HEK293 (cell line): Measurements from ENCODE around the gene AHCTF1.
"Not testable (repeated sequence)": the region's sequence is repeated elsewhere in the genome, so short reads cannot be mapped to it uniquely, and the experiment has no call there.

Source experiments
- CTCF ChIA-PET: fragments of 350-600 bp; formaldehyde crosslinking; extraction: SDS; loops from one replicate; lab custom pipeline; 2021; ENCODE audit warnings: antibody characterized with exemption; lab: Yijun Ruan, JAX
- POLR2A ChIA-PET: fragments of 300-600 bp; formaldehyde crosslinking; extraction: SDS; loops from one replicate; lab custom pipeline; 2020; ENCODE audit warnings: antibody characterized with exemption, inconsistent platforms; lab: Yijun Ruan, JAX
- H3K27ac ChIP-seq: fragments of 200-500 bp; sonication (Bioruptor generic); 2 replicates; pipeline ENCODE4 v1.5.1; 2014; ENCODE audit warnings: low read depth, low read length, control low read depth, inconsistent platforms; ENCODE audit errors: extremely low read depth
- H3K36me3 ChIP-seq, 2 experiments: fragments of 200-500 bp in 1 of 2; sonication (Bioruptor generic) in 1 of 2; 1 replicate in 1 of 2; 2 replicates in 1 of 2; pipeline ENCODE4 v1.5.1; 2014 to 2017; ENCODE audit warnings: inconsistent platforms in 2 of 2, low read length in 2 of 2; ENCODE audit not compliant: control insufficient read depth in 2 of 2, insufficient read depth in 1 of 2
- H3K4me1 ChIP-seq: fragments of 200-500 bp; sonication (Bioruptor generic); 2 replicates; pipeline ENCODE4 v1.5.1; 2014; ENCODE audit warnings: mild to moderate bottlenecking, low read length, inconsistent platforms; ENCODE audit not compliant: control insufficient read depth, insufficient read depth
- H3K4me3 ChIP-seq: 2 replicates; pipeline ENCODE4 v1.5.1; 2011; ENCODE audit warnings: low read depth, mild to moderate bottlenecking, control low read depth, low read length, moderate library complexity
- H3K9me3 ChIP-seq: fragments of 200-500 bp; sonication (Bioruptor generic); 2 replicates; pipeline ENCODE4 v1.5.1; 2014; ENCODE audit warnings: low read depth, low read length, inconsistent platforms; ENCODE audit not compliant: control insufficient read depth, insufficient read depth
- HOXC10 ChIP-seq: sonication (generic); formaldehyde crosslinking; IDR thresholded peaks from 2 replicates; pipeline ENCODE4 v1.8.1; 2023; ENCODE audit warnings: mild to moderate bottlenecking, missing genetic modification reagents
- HOXD13 ChIP-seq: sonication (generic); formaldehyde crosslinking; IDR thresholded peaks from 2 replicates; pipeline ENCODE4 v1.8.0; 2022; ENCODE audit warnings: missing genetic modification reagents, borderline replicate concordance
- OSR2 ChIP-seq: fragments of 450-650 bp; formaldehyde crosslinking; IDR thresholded peaks from 2 replicates; pipeline ENCODE4 v1.5.1; 2016; ENCODE audit warnings: missing biosample characterization, missing genetic modification characterization
- OVOL3 ChIP-seq: fragments of 450-650 bp; formaldehyde crosslinking; IDR thresholded peaks from 2 replicates; pipeline ENCODE4 v1.5.1; 2016; ENCODE audit warnings: missing biosample characterization, missing genetic modification characterization
- ZBTB7A ChIP-seq: fragments of 450-650 bp; formaldehyde crosslinking; IDR thresholded peaks from 2 replicates; pipeline ENCODE4 v1.5.1; 2016; ENCODE audit warnings: low read depth, missing biosample characterization, missing genetic modification characterization
- ZFP3 ChIP-seq: fragments of 450-650 bp; formaldehyde crosslinking; IDR thresholded peaks from 2 replicates; pipeline ENCODE4 v1.5.1; 2016; ENCODE audit warnings: low read depth, missing biosample characterization, missing genetic modification characterization
- ZNF112 ChIP-seq: fragments of 450-650 bp; formaldehyde crosslinking; IDR thresholded peaks from 2 replicates; pipeline ENCODE4 v1.5.0; 2017; ENCODE audit warnings: missing biosample characterization, missing genetic modification characterization
- ZNF114 ChIP-seq: fragments of 450-650 bp; formaldehyde crosslinking; IDR thresholded peaks from 2 replicates; pipeline ENCODE4 v1.5.0; 2017; ENCODE audit warnings: missing biosample characterization, missing genetic modification characterization
- ZNF140 ChIP-seq: fragments of 450-650 bp; formaldehyde crosslinking; IDR thresholded peaks from 2 replicates; pipeline ENCODE4 v1.5.1; 2016; ENCODE audit warnings: missing biosample characterization, missing genetic modification characterization
- ZNF174 ChIP-seq: fragments of 450-650 bp; formaldehyde crosslinking; IDR thresholded peaks from 2 replicates; pipeline ENCODE4 v1.5.0; 2017; ENCODE audit warnings: missing biosample characterization, mild to moderate bottlenecking, missing genetic modification characterization
- ZNF19 ChIP-seq: fragments of 450-650 bp; formaldehyde crosslinking; IDR thresholded peaks from 2 replicates; pipeline ENCODE4; 2016; ENCODE audit warnings: missing biosample characterization, missing genetic modification characterization, low read depth
- ZNF2 ChIP-seq: fragments of 450-650 bp; formaldehyde crosslinking; IDR thresholded peaks from 2 replicates; pipeline ENCODE4 v1.5.1; 2016; ENCODE audit warnings: missing biosample characterization, missing genetic modification characterization
- ZNF366 ChIP-seq: fragments of 450-650 bp; formaldehyde crosslinking; conservative IDR thresholded peaks from 2 replicates; pipeline ENCODE4 v1.5.1; 2016; ENCODE audit warnings: missing biosample characterization, missing genetic modification characterization
- ZNF423 ChIP-seq: fragments of 450-650 bp; formaldehyde crosslinking; IDR thresholded peaks from 2 replicates; pipeline ENCODE4 v1.5.1; 2016; ENCODE audit warnings: missing biosample characterization, missing genetic modification characterization
- ZNF433 ChIP-seq: fragments of 450-650 bp; formaldehyde crosslinking; IDR thresholded peaks from 2 replicates; pipeline ENCODE4 v1.5.1; 2016; ENCODE audit warnings: missing biosample characterization, missing genetic modification characterization, low read depth
- ZNF544 ChIP-seq: fragments of 450-650 bp; formaldehyde crosslinking; IDR thresholded peaks from 2 replicates; pipeline ENCODE4 v1.5.0; 2017; ENCODE audit warnings: missing biosample characterization, missing genetic modification characterization
- ZNF549 ChIP-seq: fragments of 450-650 bp; IDR thresholded peaks from 2 replicates; pipeline ENCODE4 v1.5.1; 2018; ENCODE audit warnings: missing biosample characterization, missing genetic modification characterization, mild to moderate bottlenecking, inconsistent platforms, moderate library complexity
- ZNF621 ChIP-seq: fragments of 450-650 bp; formaldehyde crosslinking; IDR thresholded peaks from 2 replicates; pipeline ENCODE4 v1.5.1; 2017; ENCODE audit warnings: missing biosample characterization, missing genetic modification characterization
- ZNF777 ChIP-seq: fragments of 450-650 bp; formaldehyde crosslinking; IDR thresholded peaks from 2 replicates; pipeline ENCODE4 v1.5.1; 2017; ENCODE audit warnings: missing biosample characterization, missing genetic modification characterization, borderline replicate concordance
- ZNF830 ChIP-seq: fragments of 450-650 bp; IDR thresholded peaks from 2 replicates; pipeline ENCODE4 v1.5.0; 2018; ENCODE audit warnings: missing biosample characterization, missing genetic modification characterization, low read depth, mild to moderate bottlenecking, moderate library complexity
- ZSCAN23 ChIP-seq: fragments of 450-650 bp; formaldehyde crosslinking; IDR thresholded peaks from 2 replicates; pipeline ENCODE4 v1.5.1; 2016; ENCODE audit warnings: missing biosample characterization, missing genetic modification characterization
- TF ChIP-seq, protein P1 (sequence below): fragments of 450-650 bp; formaldehyde crosslinking; IDR thresholded peaks from 2 replicates; pipeline ENCODE4 v1.5.1; 2017; ENCODE audit warnings: missing biosample characterization, missing genetic modification characterization
- TF ChIP-seq, protein P2 (sequence below): fragments of 450-650 bp; formaldehyde crosslinking; IDR thresholded peaks from 2 replicates; pipeline ENCODE4 v1.5.1; 2017; ENCODE audit warnings: missing biosample characterization, missing genetic modification characterization

AHCTF1 gene

GRCh38 chr1:246888522-246888921, 43.2 kb downstream of the AHCTF1 start:
- no peaks in the 10 kb centered on the region for H3K9me3 ChIP-seq
- no peak overlapping the region for H3K4me3 ChIP-seq
- POLR2A ChIA-PET: no interaction called here
- H3K4me1 ChIP-seq: no peaks in the 10 kb centered on the region
- TF ChIP-seq ZNF777 (tag by site-specific recombination): no peak
- no peak for TF ChIP-seq OVOL3
- no peak for TF ChIP-seq ZNF544
- TF ChIP-seq ZNF830: no peak
- H3K36me3 ChIP-seq: peaks cover 0 to 80% of the 10 kb centered on the region in 2 experiments; a peak in 2 of 3 replicates
- CTCF ChIA-PET: no interaction called here
- no peak overlapping the region for H3K27ac ChIP-seq

DNA sequence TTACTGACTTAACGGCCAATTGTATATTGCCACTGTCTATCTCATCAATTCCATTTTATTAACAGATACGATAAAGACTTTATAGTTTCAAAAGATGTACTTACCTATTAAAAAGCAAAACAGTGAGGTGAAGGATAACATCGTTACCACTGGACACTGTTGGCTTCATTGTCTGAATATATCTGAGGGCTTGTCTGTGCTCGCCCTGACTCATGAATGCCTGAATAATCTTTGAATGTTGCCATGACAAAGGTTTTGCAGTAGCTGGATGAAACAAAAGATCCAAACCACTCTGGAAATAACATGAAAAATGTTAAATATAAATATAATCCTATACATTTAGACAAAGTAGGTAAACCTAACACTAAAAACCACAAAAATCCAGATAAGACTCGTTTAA, 46.4 kb downstream of the AHCTF1 start:
- H3K4me3 ChIP-seq, POLR2A ChIA-PET, CTCF ChIA-PET, H3K9me3 ChIP-seq, H3K4me1 ChIP-seq, H3K27ac ChIP-seq: not testable (repeated sequence)
- H3K36me3 ChIP-seq: peaks cover 0 to 72% of the 10 kb centered on the region in 2 experiments; a peak in 2 of 3 replicates

DNA sequence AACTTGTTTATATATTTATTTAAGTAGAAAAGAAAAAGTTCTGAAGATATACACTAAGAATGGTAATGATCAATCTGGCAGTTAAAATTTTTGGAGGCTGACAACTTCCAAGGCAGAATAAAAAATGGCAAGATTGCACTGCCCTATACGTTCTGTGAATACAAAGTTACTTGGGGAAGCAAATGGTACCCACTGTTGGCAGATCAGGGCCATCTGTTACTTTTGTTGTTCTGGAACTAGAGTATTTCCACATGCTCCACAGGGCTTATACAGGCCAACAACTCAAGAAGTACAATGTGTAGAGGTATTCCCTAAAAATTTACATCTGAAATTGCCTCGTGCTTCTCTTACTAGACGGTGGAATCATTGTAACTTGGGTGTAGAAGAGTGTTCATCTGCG, 53.2 kb downstream of the AHCTF1 start:
- TF ChIP-seq, protein P1, sequence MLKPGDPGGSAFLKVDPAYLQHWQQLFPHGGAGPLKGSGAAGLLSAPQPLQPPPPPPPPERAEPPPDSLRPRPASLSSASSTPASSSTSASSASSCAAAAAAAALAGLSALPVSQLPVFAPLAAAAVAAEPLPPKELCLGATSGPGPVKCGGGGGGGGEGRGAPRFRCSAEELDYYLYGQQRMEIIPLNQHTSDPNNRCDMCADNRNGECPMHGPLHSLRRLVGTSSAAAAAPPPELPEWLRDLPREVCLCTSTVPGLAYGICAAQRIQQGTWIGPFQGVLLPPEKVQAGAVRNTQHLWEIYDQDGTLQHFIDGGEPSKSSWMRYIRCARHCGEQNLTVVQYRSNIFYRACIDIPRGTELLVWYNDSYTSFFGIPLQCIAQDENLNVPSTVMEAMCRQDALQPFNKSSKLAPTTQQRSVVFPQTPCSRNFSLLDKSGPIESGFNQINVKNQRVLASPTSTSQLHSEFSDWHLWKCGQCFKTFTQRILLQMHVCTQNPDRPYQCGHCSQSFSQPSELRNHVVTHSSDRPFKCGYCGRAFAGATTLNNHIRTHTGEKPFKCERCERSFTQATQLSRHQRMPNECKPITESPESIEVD (tag by site-specific recombination): no peak
- TF ChIP-seq ZNF366 (tag by site-specific recombination) (no peak), ZNF423 (no peak), HOXD13 (CRISPR knock-in tag) (no peak), HOXC10 (CRISPR knock-in tag) (no peak), ZFP3 (tag by site-specific recombination) (no peak), ZNF2 (no peak), ZSCAN23 (tag by site-specific recombination) (no peak), ZNF112 (tag by site-specific recombination) (no peak), ZNF19 (tag by site-specific recombination) (no peak), ZNF621 (tag by site-specific recombination) (no peak), ZNF433 (tag by site-specific recombination) (no peak), ZNF549 (no peak), ZBTB7A (tag by site-specific recombination) (no peak), OSR2 (tag by site-specific recombination) (no peak), ZNF114 (tag by site-specific recombination) (no peak), ZNF140 (no peak), ZNF174 (tag by site-specific recombination) (no peak)
- TF ChIP-seq, protein P2, sequence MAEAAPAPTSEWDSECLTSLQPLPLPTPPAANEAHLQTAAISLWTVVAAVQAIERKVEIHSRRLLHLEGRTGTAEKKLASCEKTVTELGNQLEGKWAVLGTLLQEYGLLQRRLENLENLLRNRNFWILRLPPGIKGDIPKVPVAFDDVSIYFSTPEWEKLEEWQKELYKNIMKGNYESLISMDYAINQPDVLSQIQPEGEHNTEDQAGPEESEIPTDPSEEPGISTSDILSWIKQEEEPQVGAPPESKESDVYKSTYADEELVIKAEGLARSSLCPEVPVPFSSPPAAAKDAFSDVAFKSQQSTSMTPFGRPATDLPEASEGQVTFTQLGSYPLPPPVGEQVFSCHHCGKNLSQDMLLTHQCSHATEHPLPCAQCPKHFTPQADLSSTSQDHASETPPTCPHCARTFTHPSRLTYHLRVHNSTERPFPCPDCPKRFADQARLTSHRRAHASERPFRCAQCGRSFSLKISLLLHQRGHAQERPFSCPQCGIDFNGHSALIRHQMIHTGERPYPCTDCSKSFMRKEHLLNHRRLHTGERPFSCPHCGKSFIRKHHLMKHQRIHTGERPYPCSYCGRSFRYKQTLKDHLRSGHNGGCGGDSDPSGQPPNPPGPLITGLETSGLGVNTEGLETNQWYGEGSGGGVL: no peak
- POLR2A ChIA-PET: no interaction called here
- no peaks in the 10 kb centered on the region for H3K4me1 ChIP-seq
- no peaks in the 10 kb centered on the region for H3K9me3 ChIP-seq
- H3K36me3 ChIP-seq: peaks cover 0 to 56% of the 10 kb centered on the region in 2 experiments; a peak in 2 of 3 replicates
- H3K4me3 ChIP-seq: no peak overlapping the region
- H3K27ac ChIP-seq: no peak overlapping the region
- CTCF ChIA-PET: no interaction called here
